HUES6 (cell line): ENCODE data around the gene CUX1.
"Not testable (repeated sequence)": the region's sequence is repeated elsewhere in the genome, so short reads cannot be mapped to it uniquely, and the experiment has no call there.

ENCODE experiments used
- H3K27ac ChIP-seq: 2 replicates; pipeline ENCODE4 v1.7.0; 2013; ENCODE audit warnings: low read depth, mild to moderate bottlenecking, low read length, inconsistent platforms
- H3K27me3 ChIP-seq: 2 replicates; pipeline ENCODE4 v1.6.1; 2013; ENCODE audit warnings: low read length; ENCODE audit not compliant: control insufficient read depth, insufficient read depth
- H3K36me3 ChIP-seq: 2 replicates; pipeline ENCODE4 v1.6.1; 2013; ENCODE audit warnings: low read length; ENCODE audit not compliant: control insufficient read depth, insufficient read depth
- H3K4me1 ChIP-seq: 2 replicates; pipeline ENCODE4 v1.6.1; 2013; ENCODE audit warnings: low read length; ENCODE audit not compliant: control insufficient read depth, insufficient read depth
- H3K4me3 ChIP-seq: 2 replicates; pipeline ENCODE4 v1.5.1; 2013; ENCODE audit warnings: low read depth, low read length
- H3K9ac ChIP-seq: one replicate; pipeline ENCODE4 v1.6.1; 2013; ENCODE audit warnings: mild to moderate bottlenecking, low read length
- H3K9me3 ChIP-seq: 2 replicates; pipeline ENCODE4 v1.6.1; 2013; ENCODE audit warnings: low read depth, low read length; ENCODE audit not compliant: control insufficient read depth, insufficient read depth

The CUX1 gene

GRCh38 chr7:102006695-102007094, 189.3 kb downstream of the CUX1 start:
- Histone ChIP-seq H3K27ac (no peak overlapping the region), H3K9me3 (no peaks in the 10 kb centered on the region), H3K36me3 (no peaks in the 10 kb centered on the region), H3K4me1 (peaks cover 3% of the 10 kb centered on the region; the same call in 1 of the 2 replicates), H3K4me3 (no peak overlapping the region), H3K27me3 (no peaks in the 10 kb centered on the region), H3K9ac (no peak overlapping the region)

GRCh38 chr7:102008535-102009262, 191.3 kb downstream of the CUX1 start:
- Histone ChIP-seq H3K9ac (no peak overlapping the region), H3K9me3 (no peaks in the 10 kb centered on the region), H3K36me3 (peaks cover under 1% of the 10 kb centered on the region; the same call in 1 of the 2 replicates), H3K27ac (no peak overlapping the region), H3K4me3 (no peak overlapping the region), H3K27me3 (no peaks in the 10 kb centered on the region), H3K4me1 (peaks cover 2% of the 10 kb centered on the region; the same call in 1 of the 2 replicates)

GRCh38 chr7:102009628-102010027, 192.2 kb downstream of the CUX1 start:
- Histone ChIP-seq H3K36me3 (peaks cover 6% of the 10 kb centered on the region; the same call in 1 of the 2 replicates), H3K4me3 (no peak overlapping the region)

GRCh38 chr7:102012112-102012830, 194.8 kb downstream of the CUX1 start:
- not testable (repeated sequence) for H3K4me3 ChIP-seq, H3K9ac ChIP-seq, H3K27me3 ChIP-seq, H3K27ac ChIP-seq, H3K36me3 ChIP-seq, H3K4me1 ChIP-seq, H3K9me3 ChIP-seq

More at GRCh38 chr7:102009628-102010027, 192.2 kb downstream of the CUX1 start:
- no peaks in the 10 kb centered on the region for H3K27me3 ChIP-seq
- no peaks in the 10 kb centered on the region for H3K9me3 ChIP-seq
- no peak overlapping the region for H3K9ac ChIP-seq
- no peak overlapping the region for H3K27ac ChIP-seq
- H3K4me1 ChIP-seq, result peaks cover 2% of the 10 kb centered on the region; the same call in 1 of the 2 replicates

GRCh38 chr7:102012941-102013461, 195.6 kb downstream of the CUX1 start:
- Histone ChIP-seq H3K27ac (no peak overlapping the region), H3K4me3 (no peak overlapping the region), H3K9ac (no peak overlapping the region), H3K9me3 (no peaks in the 10 kb centered on the region), H3K4me1 (0 out of 2 replicates have a peak, but pooled peaks cover 2% of the 10 kb centered on the region), H3K36me3 (peaks cover 6% of the 10 kb centered on the region; the same call in 1 of the 2 replicates), H3K27me3 (no peaks in the 10 kb centered on the region)

GRCh38 chr7:102018876-102019275, 201.4 kb downstream of the CUX1 start:
- Histone ChIP-seq H3K4me1 (no peaks in the 10 kb centered on the region), H3K36me3 (peaks cover 4% of the 10 kb centered on the region; the same call in 1 of the 2 replicates), H3K27me3 (no peaks in the 10 kb centered on the region), H3K9me3 (no peaks in the 10 kb centered on the region), H3K27ac (no peak overlapping the region), H3K9ac (no peak overlapping the region), H3K4me3 (no peak overlapping the region)

GRCh38 chr7:102019461-102019860, 202.0 kb downstream of the CUX1 start:
- no peaks in the 10 kb centered on the region for H3K36me3 ChIP-seq

GRCh38 chr7:102021841-102022618, 204.6 kb downstream of the CUX1 start:
- H3K9ac ChIP-seq, result no peak overlapping the region
- no peak overlapping the region for H3K4me3 ChIP-seq
- H3K27ac ChIP-seq, result no peak overlapping the region
- no peaks in the 10 kb centered on the region for H3K9me3 ChIP-seq
- peaks cover 5% of the 10 kb centered on the region; the same call in 1 of the 2 replicates for H3K4me1 ChIP-seq
- no peaks in the 10 kb centered on the region for H3K36me3 ChIP-seq
- H3K27me3 ChIP-seq, result no peaks in the 10 kb centered on the region

More at GRCh38 chr7:102019461-102019860, 202.0 kb downstream of the CUX1 start:
- no peaks in the 10 kb centered on the region for H3K9me3 ChIP-seq
- no peaks in the 10 kb centered on the region for H3K27me3 ChIP-seq
- H3K9ac ChIP-seq, result no peak overlapping the region
- peaks cover under 1% of the 10 kb centered on the region; the same call in 1 of the 2 replicates for H3K4me1 ChIP-seq
- H3K27ac ChIP-seq, result no peak overlapping the region
- no peak overlapping the region for H3K4me3 ChIP-seq

- no peak overlapping the region for H3K27ac ChIP-seq
- no peak overlapping the region for H3K4me3 ChIP-seq
- no peaks in the 10 kb centered on the region for H3K9me3 ChIP-seq
- peaks cover 5% of the 10 kb centered on the region; the same call in 1 of the 2 replicates for H3K4me1 ChIP-seq
- H3K27me3 ChIP-seq, result no peaks in the 10 kb centered on the region
- H3K9ac ChIP-seq, result no peak overlapping the region
- 0 out of 2 replicates have a peak, but pooled peaks cover 5% of the 10 kb centered on the region for H3K36me3 ChIP-seq
Measured at GRCh38 chr7:102024005-102024768, 206.8 kb downstream of the CUX1 start.

GRCh38 chr7:102024769-102025391, 207.5 kb downstream of the CUX1 start:
- H3K4me3 ChIP-seq, result no peak overlapping the region
- no peak overlapping the region for H3K9ac ChIP-seq
- H3K36me3 ChIP-seq, result 0 out of 2 replicates have a peak, but pooled peaks cover 9% of the 10 kb centered on the region
- H3K27ac ChIP-seq, result no peak overlapping the region
- no peaks in the 10 kb centered on the region for H3K27me3 ChIP-seq
- H3K9me3 ChIP-seq, result no peaks in the 10 kb centered on the region
- H3K4me1 ChIP-seq, result peaks cover 10% of the 10 kb centered on the region
